ENCODE measurements around the gene TBC1D20.
A peak's percentile ranks its signal among the peaks of the same experiment; 100 is the strongest.
"Not testable (repeated sequence)": the region's sequence is repeated elsewhere in the genome, so short reads cannot be mapped to it uniquely, and the experiment has no call there.

TBC1D20 gene, protein sequence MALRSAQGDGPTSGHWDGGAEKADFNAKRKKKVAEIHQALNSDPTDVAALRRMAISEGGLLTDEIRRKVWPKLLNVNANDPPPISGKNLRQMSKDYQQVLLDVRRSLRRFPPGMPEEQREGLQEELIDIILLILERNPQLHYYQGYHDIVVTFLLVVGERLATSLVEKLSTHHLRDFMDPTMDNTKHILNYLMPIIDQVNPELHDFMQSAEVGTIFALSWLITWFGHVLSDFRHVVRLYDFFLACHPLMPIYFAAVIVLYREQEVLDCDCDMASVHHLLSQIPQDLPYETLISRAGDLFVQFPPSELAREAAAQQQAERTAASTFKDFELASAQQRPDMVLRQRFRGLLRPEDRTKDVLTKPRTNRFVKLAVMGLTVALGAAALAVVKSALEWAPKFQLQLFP

DNA sequence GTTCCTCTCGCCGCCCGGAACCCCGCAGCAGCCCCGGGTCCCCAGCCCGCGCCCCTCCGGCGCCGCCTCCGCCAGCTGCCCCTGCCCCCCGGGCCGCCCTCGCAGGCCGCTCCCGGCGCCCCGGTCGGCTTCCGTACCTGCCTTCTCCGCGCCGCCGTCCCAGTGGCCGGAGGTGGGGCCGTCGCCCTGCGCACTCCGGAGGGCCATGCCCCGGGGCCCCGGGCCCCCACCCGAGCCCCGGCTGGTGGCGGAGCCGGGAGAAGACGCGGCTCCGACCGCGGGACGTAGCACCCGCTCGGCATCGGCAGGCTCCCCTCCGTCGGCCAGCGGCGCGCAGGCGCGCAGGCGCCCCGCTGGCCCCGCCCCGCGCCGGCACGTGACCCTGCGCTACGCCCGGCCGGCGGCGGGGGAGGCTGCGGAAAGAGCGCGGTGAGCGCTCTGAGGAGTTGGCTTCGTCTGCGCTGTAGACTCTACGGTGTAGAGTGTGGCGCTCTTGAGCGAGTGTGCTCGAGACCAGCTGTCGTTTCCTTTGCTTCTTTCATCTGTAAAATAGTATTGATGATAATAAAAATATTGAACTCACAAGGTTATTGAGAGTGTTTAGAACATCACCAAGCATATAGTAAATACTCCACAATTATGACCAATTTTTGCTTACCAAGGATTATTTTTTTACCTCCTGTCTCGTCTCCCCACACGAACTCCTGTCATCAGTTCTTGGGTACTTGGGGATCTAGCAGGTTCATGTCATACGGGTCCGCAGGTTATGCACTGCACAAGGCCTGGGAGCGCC lies at the start of gene TBC1D20:
Gene TBC1D20, minus strand, starts transcription at position 335 of the 793 bp plus-strand sequence. Its CDS starts 128 bp downstream, at position 207.
- peak; percentile 88 for DNase-seq

DNA sequence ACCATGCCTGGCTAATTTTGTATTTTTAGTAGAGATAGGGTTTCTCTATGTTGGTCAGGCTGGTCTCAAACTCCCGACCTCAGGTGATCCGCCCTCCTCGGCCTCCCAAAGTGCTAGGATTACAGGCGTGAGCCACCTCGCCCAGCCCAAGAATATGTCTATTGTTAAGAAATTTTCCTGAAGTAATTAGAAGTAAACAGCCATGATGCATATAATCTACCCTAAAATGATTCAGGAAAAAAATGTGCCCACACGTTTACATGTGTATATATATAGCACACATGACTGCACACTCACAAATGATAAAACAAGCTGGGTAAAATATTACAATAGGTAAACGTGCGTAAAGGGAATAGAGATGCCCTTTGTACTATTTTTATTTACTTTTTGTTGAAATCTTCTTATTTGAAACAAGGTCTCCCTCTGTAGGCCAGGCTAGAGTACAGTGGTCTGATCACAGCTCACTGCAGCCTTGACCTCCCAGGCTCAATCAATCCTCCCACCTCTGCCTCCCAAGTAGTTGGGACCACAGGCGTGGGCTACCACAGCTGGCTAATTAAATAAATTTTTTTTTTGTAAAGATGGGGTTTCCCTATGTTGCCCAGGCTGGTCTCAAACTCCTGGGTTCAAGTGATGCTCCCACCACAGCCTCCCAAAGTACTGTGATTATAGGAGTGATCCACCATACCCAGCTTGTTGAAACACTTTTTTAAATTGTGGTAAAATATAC lies 48.2 kb upstream of the TBC1D20 start:
- DNase-seq = not testable (repeated sequence)

DNA sequence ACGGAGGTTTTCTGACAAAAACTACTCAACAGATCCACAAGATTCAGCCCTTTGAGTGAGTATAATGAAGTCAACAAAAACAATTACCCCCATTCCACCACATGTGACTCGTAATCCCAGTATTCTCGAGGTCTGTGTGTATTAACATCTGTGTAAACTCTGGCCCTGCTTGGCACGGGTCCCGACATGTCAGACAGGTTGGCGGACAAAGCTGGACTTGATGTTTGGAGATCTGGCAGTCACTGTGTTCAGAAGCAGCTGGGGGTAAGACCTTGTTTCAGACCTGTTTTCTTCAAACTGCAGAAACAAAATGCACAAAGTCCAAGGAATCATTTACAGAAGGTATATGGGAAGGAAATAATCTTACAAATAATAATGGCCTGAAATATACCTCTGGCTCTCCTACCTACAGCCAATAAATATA lies 46.0 kb upstream of the TBC1D20 start:
- peak; percentile 36 for DNase-seq

DNA sequence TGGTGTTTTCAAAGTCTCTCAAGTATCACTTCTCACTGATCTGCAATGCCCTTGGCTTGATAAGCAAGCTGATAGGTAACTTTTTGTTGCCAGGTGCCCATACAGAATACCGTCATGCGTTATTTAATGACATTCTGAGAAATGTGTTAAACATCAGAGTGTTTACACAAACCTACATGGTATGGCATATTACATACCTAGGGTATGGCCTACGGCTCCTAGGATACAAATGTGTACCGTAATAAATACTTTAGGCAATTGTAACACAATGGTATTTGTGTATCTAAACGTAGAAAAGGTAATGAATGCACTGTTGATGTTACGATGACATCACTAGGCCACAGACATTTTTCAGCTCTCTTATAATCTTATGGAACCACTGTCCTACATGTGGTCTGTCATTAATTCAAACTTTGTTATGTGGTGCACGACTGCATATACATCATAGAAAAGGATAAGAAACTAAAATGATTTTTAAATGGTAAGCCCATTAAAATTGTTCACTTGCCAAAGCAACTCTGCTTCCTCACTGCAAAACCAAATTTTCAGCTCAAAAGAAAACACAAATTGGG lies 45.5 kb upstream of the TBC1D20 start:
- DNase-seq = no peak

DNA sequence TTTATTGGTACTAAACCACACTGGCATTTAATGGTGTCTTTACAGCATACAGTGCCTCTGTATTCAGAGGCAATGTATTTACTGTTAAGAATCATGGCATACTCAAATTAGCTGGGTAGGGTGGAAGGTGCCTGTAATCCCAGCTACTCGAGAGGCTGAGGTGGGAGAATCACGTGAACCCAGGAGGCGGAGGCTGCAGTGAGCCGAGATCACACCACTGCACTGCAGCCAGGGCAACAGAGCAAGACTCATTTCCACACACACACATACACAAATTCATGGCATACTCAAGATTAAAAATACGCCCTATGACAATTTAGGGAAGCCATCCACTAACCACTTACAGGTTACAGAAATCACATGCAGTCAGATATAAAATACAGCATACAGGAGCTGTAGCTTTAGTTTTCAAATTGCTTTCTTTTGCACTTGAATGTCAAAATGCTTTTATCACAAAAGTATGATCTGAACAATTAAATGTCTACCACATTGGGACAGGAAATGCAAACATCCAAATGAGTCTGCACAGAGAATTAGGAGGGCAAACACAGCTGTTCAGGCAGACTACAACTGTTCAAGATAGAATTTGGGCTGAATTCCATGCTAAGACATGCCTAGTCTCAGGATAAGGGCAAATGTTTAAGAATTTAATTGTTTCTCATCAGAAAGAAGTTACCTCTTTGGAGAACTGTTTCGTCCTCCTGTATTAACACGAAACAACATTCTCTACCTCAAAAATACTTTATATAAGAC lies 44.8 kb upstream of the TBC1D20 start:
- DNase-seq = no peak

DNA sequence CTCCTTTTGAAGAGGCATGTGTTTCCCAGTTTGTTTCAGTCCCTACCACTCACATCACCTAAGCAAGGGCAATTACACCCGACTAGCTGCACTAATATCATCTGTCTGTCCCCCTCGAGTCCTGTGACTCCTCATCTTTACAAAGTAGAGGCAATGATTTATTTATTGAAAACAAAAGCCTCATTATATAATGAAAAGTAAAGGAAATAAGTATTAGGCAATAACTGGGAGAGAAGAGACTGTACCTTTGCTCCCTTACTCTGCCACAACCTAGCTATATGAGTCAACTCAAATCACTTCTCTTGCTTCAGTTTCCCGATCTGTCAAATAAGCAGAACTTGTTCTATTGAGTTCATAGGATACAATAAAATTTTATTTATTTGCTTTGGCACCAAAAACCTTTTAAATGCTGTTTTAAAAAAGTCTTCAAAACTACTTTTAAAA lies 42.3 kb upstream of the TBC1D20 start:
- no peak for DNase-seq

DNA sequence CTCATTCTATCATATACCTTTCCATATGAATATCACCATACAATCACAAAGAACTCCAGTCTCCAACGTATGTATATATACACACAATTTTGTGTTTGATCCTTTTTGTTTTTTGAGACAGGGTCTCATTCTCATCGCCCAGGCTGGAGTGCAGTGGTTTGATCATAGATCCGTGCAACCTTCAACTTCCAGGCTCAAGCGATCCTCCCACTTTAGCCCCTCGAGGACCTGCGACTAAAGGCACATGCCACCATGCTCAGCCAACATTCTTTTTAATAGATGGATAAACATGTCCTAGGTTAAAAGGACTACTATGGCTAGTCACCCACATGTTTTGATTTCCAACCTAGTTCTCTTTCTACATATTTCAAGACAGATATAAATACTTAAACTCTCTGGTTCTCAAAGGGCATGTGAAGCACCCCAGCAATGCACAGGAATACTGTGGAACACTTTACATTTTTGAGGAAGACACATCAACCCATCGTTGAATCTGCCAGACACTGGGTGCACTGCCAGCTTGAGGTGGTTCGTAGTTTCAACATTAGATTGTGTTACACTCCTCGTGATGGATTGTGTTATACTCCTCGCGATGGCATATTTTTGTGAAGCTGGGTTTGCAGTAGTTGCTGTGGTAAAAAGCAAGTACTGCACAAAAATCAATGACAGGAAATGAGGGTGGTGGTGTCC lies 40.9 kb upstream of the TBC1D20 start:
- DNase-seq = no peak

DNA sequence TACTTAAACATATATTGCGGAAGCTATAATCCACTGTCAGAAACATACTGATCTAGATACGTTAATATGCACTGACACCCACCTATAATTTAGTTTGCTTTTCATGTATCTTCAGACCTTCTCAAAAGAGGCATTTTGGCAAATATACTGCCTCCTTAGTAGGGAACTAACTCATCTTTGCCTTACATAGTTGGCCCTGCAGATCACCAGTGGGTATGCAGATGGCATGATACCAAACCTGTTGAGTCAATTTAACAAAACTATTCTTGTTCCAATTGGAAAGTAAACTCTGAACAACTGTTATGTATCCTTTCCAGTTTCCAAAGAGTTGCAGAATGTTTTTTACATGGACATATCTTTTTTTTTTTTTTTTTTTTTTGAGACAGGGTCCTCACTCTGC lies 35.6 kb upstream of the TBC1D20 start:
- DNase-seq = no peak

DNA sequence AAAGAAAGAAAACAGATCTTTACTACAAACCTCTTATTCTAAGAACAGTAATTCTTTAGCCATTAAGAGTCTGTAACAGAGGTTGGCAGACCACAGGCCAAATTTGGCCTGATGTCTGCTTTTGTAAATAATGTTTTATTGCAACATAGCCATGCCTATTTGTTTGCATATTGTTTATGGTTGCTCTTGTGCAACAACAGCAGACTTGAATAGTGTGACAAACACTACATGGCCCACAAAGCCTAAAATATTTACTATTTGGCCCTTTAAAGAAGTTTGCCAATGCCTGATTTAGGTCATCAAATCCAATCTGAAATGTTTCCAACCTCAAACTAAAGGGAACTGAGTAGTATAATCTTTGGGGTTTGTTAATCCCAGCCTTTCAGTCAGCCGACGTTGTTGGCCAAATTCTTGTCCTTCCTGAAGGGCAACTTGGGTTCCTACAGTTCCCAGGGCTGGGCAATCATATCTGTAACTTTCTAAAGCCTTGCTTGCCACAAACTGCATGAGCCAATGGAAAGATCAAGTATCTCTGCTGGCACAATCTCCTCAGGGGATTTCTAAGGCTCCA lies 33.9 kb upstream of the TBC1D20 start:
- DNase-seq = no peak

DNA sequence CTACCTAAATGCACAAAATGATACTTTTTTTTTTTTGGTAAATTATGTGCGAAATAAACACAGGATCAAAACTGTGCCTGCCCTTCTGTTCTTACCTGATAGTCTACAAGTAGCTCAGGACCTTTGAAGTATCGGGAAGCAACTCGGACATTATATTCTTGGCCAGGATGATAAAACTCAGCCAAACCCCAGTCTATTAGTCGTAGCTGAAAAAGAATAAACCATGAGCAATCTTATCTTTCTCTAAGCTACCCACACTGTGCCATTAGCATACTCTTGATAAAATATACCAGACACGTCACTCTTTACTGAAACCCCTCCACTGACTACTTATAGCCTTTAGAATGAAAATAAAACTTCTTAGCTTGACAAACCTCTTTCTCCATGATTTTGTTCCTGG lies 29.8 kb upstream of the TBC1D20 start:
- no peak for DNase-seq

DNA sequence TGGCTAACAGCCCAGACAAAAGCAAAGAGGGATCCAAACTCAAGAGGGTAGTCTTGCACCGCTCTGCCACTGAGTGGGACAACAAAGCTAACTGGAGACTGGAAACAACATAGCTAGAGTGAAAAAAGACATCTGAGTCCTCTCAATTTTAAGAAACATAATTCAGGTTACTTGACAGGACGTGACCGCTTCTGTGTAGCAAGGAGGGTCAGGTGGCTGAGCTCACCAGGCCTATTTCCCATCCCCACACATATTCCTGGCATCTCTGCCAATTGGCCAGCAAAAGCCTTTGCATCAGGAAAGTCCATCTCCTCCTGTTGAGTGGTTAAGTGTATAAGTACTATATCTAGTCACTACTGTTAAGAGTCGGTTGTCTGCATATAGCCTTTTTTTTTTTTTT lies 25.3 kb upstream of the TBC1D20 start:
- no peak for DNase-seq

DNA sequence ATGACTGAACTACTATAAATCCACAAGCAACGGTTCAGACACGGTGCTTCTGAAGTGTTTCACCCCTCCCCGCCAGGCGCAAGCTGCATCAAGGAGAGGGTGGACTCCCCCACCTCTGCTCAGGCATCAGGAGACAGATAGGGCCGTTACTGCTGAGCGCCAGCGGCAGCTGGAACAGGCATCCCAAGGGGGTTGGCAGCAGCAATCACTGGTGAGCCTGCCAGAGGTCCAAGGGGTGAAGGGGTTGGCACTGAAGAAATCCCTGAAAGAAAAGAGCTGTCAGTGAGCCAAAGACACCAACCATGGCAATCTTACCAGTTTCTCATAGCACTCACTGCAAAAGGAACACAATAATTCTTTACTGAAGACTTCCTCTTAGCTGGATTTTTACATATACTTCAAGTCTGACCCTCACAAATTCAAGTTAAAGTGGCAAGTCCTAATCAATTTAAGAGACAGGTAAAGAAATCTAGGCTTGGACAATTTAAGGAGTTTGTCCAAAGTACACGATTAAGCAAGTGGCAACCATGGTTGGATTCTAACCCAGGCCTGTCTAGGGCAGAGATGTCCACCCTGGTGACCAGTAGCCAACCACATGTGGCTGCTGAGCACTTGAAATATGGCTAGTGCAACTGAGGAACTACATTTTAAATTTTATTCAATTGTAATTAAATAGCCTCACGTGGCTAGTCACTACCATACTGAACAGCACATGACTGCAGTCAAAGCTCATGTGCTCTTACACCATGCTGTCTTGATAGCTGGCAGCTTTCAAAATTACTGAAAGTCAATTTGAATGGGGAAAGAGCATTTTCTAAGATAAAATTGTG lies 21.7 kb upstream of the TBC1D20 start:
- DNase-seq = no peak

DNA sequence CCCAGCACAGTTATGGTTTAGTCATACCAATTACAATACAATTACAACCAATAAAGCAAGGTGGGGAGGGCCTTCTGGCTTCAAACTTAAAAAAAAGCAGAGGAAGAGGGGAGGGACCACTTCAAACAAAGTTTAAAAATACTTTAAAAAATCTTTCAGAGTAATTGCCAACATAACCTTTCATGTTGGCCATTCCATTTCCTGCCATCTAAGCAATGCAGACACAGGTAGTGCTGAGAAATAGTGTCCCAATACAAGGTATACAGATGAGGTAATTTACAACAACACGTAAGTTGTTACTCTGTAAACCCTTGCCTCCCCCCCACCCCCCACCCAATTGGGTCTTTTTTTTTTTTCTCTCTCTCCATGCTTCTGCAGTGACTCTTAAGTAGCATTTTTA lies 18.8 kb upstream of the TBC1D20 start:
- DNase-seq = no peak

DNA sequence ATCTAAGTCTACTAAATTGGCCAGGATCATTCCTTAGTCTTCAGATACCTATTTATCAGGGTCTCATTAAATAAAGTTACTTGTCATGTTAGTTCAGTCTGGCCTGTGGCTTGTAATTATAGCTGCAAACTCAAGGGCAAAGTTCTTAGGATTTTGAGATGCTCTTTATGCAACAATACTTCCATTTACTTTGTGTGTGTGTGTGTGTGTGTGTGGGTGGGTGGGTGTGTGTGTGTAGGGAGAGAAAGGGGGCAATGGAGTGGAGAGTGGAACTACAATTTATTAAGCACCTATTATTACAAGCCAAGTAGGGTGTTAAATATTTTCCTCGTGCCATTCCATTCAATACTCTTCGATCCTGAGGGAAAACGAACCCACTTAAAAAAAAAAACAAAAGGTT lies 17.7 kb upstream of the TBC1D20 start:
- no peak for DNase-seq

DNA sequence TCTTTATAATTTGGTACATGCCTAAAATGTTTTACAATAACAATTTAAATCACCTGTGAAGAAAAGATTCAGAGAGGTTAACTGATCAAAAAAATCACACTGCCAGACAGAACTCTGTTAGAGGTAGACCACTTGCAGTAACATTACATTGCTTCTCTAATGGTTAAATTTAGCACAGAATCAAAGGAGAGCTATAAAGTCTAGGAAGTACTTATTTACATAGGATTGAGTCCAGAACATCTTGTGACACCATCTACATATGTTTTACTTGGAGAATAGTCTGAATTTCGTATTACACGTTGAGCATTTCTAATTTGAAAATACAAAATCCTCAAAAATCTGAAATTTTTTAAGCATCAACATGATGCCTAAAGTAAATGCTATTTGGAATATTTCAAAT lies 17.2 kb upstream of the TBC1D20 start:
- no peak for DNase-seq

DNA sequence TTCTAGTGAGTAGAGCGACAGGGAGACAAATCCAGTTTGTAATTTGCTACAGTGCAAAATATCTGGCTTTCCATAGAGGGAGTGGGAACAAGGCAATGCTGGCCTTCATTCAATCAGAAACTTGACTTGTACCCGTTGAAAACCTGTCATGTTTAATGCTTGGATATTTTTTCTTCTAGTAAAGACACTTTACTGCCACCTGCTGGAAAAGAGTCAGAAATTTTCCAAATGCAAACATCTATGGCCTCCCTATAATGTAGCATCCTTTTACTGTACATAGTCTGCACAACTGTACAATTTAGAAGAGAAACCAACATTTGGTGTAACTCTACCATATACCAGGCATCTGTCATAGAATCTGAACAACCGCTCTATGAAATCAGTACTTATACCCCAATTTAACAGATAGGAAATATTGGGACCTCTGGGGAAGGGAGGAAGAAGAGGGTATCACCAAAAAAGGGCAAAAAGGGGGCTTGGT lies 16.7 kb upstream of the TBC1D20 start:
- DNase-seq = peak; percentile 66

DNA sequence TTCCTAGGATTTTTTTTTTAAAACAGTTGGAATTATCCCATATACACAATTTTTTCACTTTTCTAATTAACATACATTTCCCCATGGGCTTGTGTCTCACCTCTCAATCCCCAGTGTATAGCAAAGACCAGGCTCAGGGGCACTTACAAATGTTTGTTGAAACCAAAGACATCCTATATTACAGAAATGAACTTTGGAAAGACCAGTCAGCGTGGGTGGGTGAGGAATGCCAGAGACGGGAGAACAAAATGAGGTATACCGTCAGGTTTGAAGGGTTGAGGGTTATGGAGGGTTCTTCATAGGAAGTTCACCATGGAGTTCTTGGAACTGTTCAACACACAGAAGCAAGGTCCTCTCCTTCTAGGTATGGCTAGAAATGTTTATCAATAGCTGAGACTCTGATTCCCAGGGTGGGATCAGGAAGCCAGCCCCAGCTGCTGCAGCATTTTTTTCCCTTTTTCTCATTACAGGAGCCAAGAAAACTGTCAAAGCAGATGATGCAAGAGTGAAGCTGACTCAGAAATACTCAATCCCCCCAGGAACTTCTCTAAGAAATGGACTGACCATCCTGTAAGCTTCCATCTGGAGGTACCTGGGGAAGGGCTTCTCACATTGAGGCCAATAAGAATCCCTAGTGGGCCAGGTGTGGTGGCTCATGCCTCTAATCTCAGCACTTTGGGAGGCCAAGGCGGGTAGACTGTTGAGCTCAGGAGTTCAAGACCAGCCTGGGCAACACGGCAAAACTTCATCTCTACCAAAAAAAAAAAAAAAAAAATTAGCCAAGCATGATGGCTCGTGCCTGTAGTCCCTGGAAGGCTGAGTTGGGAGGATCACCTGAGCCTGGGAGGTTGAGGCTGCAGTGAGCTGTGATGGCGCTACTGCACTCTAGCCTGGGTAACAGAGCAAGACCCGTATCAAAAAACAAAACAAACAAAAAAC lies 15.9 kb upstream of the TBC1D20 start:
- DNase-seq = peak; percentile 50

DNA sequence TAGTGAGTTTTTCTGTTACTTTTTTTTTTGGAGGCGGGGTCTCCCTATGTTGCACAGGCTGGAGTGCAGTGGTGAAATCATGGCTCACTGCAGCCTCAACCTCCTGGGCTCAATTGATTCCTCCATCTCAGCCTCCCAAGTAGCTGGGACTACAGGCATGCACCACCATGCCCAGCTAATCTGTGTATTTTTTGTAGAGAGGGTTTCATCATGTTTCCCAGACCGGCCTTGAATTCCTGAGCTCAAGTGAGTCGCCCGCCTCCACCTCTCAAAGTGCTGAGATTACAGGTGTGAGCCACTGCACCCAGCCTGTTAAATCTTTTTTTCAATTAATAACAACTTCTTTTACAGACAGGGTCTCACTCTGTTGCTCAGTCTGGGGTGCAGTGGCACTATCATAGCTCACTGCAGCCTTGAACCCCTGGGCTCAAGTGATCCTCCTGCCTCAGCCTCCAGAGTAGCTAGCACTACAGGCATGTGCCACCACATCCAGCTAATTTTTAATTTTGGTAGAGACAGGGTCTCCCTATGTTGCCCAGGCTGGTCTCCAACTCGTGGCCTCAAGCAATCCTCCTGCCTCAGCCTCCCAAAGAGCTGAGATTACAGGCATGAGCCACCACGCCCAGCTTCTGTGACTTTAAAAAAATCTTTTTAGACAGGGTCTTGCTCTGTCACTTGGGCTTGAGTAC lies 14.4 kb upstream of the TBC1D20 start:
- not testable (repeated sequence) for DNase-seq
